H1 (cell line): ENCODE results near the gene CORT. TPM values are rescaled to one million over a fixed set of nuclear protein-coding genes. Genes with fewer than 3 reads are reported as not detected.

ENCODE experiments used
- CTCF ChIA-PET: fragments of 300-600 bp; sonication (Branson Sonifier 250); formaldehyde crosslinking; loops from one replicate; lab custom pipeline; 2021; ENCODE audit not compliant: partially characterized antibody; lab: Charles Lee
- POLR2A ChIA-PET: fragments of 300-600 bp; sonication (Branson Sonifier 250); formaldehyde crosslinking; loops from one replicate; lab custom pipeline; 2021; ENCODE audit warnings: inconsistent platforms; ENCODE audit not compliant: partially characterized antibody; lab: Charles Lee
- DNase-seq, 2 experiments: peaks; one replicate each; pipeline versions ENCODE4 v3.0.0 to v3.0.0-alpha.2; 2010 to 2022; ENCODE audit warnings: low spot score in 2 of 2, low read depth in 1 of 2, mixed read lengths in 1 of 2
- FAIRE-seq: peaks from 2 replicates; lab custom pipeline; 2011; peaks lifted over from hg19 to GRCh38; lab: Jason Lieb, UNC
- H2AFZ ChIP-seq: 2 replicates; pipeline ENCODE4 v1.8.1; 2012; ENCODE audit warnings: low read length, inconsistent platforms
- H2AK5ac ChIP-seq: 2 replicates; pipeline ENCODE4 v1.6.1; 2013; ENCODE audit warnings: low read depth, low read length
- H2BK120ac ChIP-seq: replicated peaks from 2 replicates; pipeline ENCODE3; 2013; ENCODE audit warnings: low read depth, low read length, inconsistent platforms
- H2BK12ac ChIP-seq: 2 replicates; pipeline ENCODE4 v1.6.1; 2013; ENCODE audit warnings: low read depth, low read length
- H2BK15ac ChIP-seq: 2 replicates; pipeline ENCODE4 v1.6.1; 2013; ENCODE audit warnings: low read length
- H2BK20ac ChIP-seq: 2 replicates; pipeline ENCODE4 v1.6.1; 2013; ENCODE audit warnings: low read length
- H2BK5ac ChIP-seq: 2 replicates; pipeline ENCODE4 v1.6.1; 2013; ENCODE audit warnings: low read depth, low read length
- H3K14ac ChIP-seq: 2 replicates; pipeline ENCODE4 v1.6.1; 2013; ENCODE audit warnings: inconsistent platforms; ENCODE audit not compliant: insufficient read length
- H3K18ac ChIP-seq: 2 replicates; pipeline ENCODE4 v1.6.1; 2013; ENCODE audit warnings: low read length; ENCODE audit errors: extremely low read depth
- H3K23ac ChIP-seq: 2 replicates; pipeline ENCODE4 v1.6.1; 2013; ENCODE audit warnings: inconsistent platforms; ENCODE audit not compliant: insufficient read length
- H3K23me2 ChIP-seq: 2 replicates; pipeline ENCODE4 v1.6.1; 2013; ENCODE audit warnings: low read depth, low read length
- H3K27ac ChIP-seq: 2 replicates; pipeline ENCODE4 v1.6.1; 2011; ENCODE audit warnings: low read depth, low read length, inconsistent platforms
- H3K27me3 ChIP-seq, 4 experiments: replicated peaks in 1 of 4; 1 replicate in 1 of 4; 2 replicates in 3 of 4; pipeline versions ENCODE4 v1.6.1 to v1.8.1; 2011 to 2013; ENCODE audit warnings: low read length in 3 of 4, mild to moderate bottlenecking in 3 of 4, inconsistent platforms in 2 of 4, mixed read lengths in 2 of 4, moderate library complexity in 1 of 4; ENCODE audit not compliant: control insufficient read depth in 3 of 4, insufficient read depth in 3 of 4; ENCODE audit errors: extremely low read depth in 1 of 4
- H3K36me3 ChIP-seq, 4 experiments: 2 replicates each; pipeline versions ENCODE4 v1.6.1 to v1.8.1; 2011 to 2013; ENCODE audit warnings: mild to moderate bottlenecking in 4 of 4, low read length in 3 of 4, moderate library complexity in 2 of 4, control low read depth in 1 of 4, inconsistent platforms in 1 of 4; ENCODE audit not compliant: insufficient read depth in 4 of 4, control insufficient read depth in 2 of 4
- H3K4ac ChIP-seq: replicated peaks from 2 replicates; pipeline ENCODE3; 2013; ENCODE audit warnings: low read length, low read depth, mixed read lengths, inconsistent platforms; ENCODE audit not compliant: insufficient read length
- H3K4me1 ChIP-seq, 4 experiments: replicated peaks in 1 of 4; 1 replicate in 1 of 4; 2 replicates in 3 of 4; pipeline versions ENCODE4 v1.6.1 to v1.8.1; 2011 to 2013; ENCODE audit warnings: low read length in 3 of 4, inconsistent platforms in 2 of 4, mixed read lengths in 1 of 4; ENCODE audit not compliant: insufficient read depth in 4 of 4, control insufficient read depth in 3 of 4
- H3K4me2 ChIP-seq, 2 experiments: 2 replicates each; pipeline versions ENCODE4 v1.6.1 to v1.8.1; 2011 to 2013; ENCODE audit warnings: low read depth in 2 of 2, low read length in 2 of 2, control low read depth in 1 of 2, inconsistent platforms in 1 of 2, mild to moderate bottlenecking in 1 of 2; ENCODE audit not compliant: insufficient read depth in 1 of 2
- H3K4me3 ChIP-seq, 4 experiments: fragments of 200-600, 300-600 bp in 1 of 4; sonication (generic), shearing (Covaris generic), sonication (Bioruptor Twin) in 1 of 4; 2 replicates each; pipeline versions ENCODE4 v1.5.1 to v1.8.1; 2011 to 2016; ENCODE audit warnings: low read length in 4 of 4, low read depth in 3 of 4, control low read depth in 2 of 4, inconsistent platforms in 2 of 4, mild to moderate bottlenecking in 2 of 4, mixed read lengths in 1 of 4, moderate library complexity in 1 of 4; ENCODE audit not compliant: insufficient read depth in 2 of 4; ENCODE audit errors: extremely low read depth in 1 of 4
- H3K56ac ChIP-seq: replicated peaks from 2 replicates; pipeline ENCODE3; 2013; ENCODE audit warnings: low read depth, mild to moderate bottlenecking, mixed read lengths, low read length, inconsistent platforms; ENCODE audit not compliant: insufficient read length
- H3K79me1 ChIP-seq: 2 replicates; pipeline ENCODE4 v1.6.1; 2013; ENCODE audit warnings: low read depth, low read length, control low read depth
- H3K79me2 ChIP-seq, 2 experiments: 2 replicates each; pipeline versions ENCODE4 v1.6.1 to v1.8.1; 2012 to 2013; ENCODE audit warnings: low read length in 2 of 2, mild to moderate bottlenecking in 2 of 2, inconsistent platforms in 1 of 2; ENCODE audit not compliant: insufficient read depth in 2 of 2, control insufficient read depth in 1 of 2
- H3K9ac ChIP-seq, 4 experiments: replicated peaks in 1 of 4; 1 replicate in 1 of 4; 2 replicates in 3 of 4; pipeline versions ENCODE4 v1.6.1 to v1.8.1; 2011 to 2013; ENCODE audit warnings: low read depth in 3 of 4, low read length in 3 of 4, control low read depth in 2 of 4, mild to moderate bottlenecking in 2 of 4, moderate library complexity in 2 of 4, inconsistent platforms in 1 of 4; ENCODE audit errors: extremely low read depth in 1 of 4
- H3K9me3 ChIP-seq, 2 experiments: 2 replicates each; pipeline versions ENCODE4 v1.6.1 to v1.8.1; 2012 to 2013; ENCODE audit warnings: mild to moderate bottlenecking in 2 of 2, moderate library complexity in 2 of 2, control low read depth in 1 of 2, inconsistent platforms in 1 of 2, low read depth in 1 of 2, low read length in 1 of 2, mixed read lengths in 1 of 2; ENCODE audit not compliant: insufficient read depth in 2 of 2
- H4K20me1 ChIP-seq, 2 experiments: replicated peaks in 1 of 2; 2 replicates each; pipeline versions ENCODE3 to v1.8.1; 2011 to 2013; ENCODE audit warnings: inconsistent platforms in 2 of 2, low read length in 2 of 2, mild to moderate bottlenecking in 1 of 2; ENCODE audit not compliant: insufficient read depth in 2 of 2, control insufficient read depth in 1 of 2
- H4K5ac ChIP-seq: 2 replicates; pipeline ENCODE4 v1.6.1; 2013; ENCODE audit warnings: low read length, low read depth, mixed read lengths, inconsistent platforms; ENCODE audit not compliant: insufficient read length
- H4K8ac ChIP-seq: 2 replicates; pipeline ENCODE4 v1.8.0; 2013; ENCODE audit warnings: mild to moderate bottlenecking, moderate library complexity, low read length, inconsistent platforms; ENCODE audit not compliant: insufficient read depth; ENCODE audit errors: extremely low read depth
- H4K91ac ChIP-seq: replicated peaks from 2 replicates; pipeline ENCODE3; 2013; ENCODE audit warnings: low read length, mixed read lengths, inconsistent platforms; ENCODE audit not compliant: insufficient read length
- BCL11A ChIP-seq, 2 experiments: IDR thresholded peaks; one replicate each; pipeline ENCODE4 v1.6.1; 2011; ENCODE audit warnings: low read depth in 2 of 2, low read length in 2 of 2, mild to moderate bottlenecking in 2 of 2
- POLR2AphosphoS5 ChIP-seq: IDR thresholded peaks from 2 replicates; pipeline ENCODE4 v1.6.1; 2011; ENCODE audit warnings: low read depth, low read length
- WGBS, 2 experiments: shearing (Covaris generic) in 1 of 2; methylation state at CpG; one replicate each; pipeline versions ENCODE4 v1.1.6 to v1.1.7; 2013 to 2015; ENCODE audit warnings: low lambda C conversion rate in 2 of 2, mixed read lengths in 2 of 2, inconsistent platforms in 1 of 2, low coverage in 1 of 2, missing lambda C conversion rate in 1 of 2; ENCODE audit not compliant: insufficient replicate concordance in 2 of 2, insufficient coverage in 1 of 2, insufficient read length in 1 of 2; ENCODE audit errors: extremely low coverage in 1 of 2, missing lambda C conversion rate in 1 of 2; 5-methylcytosine and 5-hydroxymethylcytosine counted together
- polyA plus RNA-seq, 7 experiments: library from polyadenylated mRNA; depleted of rRNA in 3 of 7; stranded (reverse) in 5 of 7; unstranded in 2 of 7; fragments of >200 nt in 5 of 7; fragments of 200-250 nt in 2 of 7; gene quantifications; 1 replicate in 5 of 7; 2 replicates in 1 of 7; 4 replicates in 1 of 7; pipeline versions ENCODE4 v1.2.1 to v1.2.3, GENCODE V29; 2011 to 2013; ENCODE audit warnings: missing spikeins in 2 of 7, mixed read lengths in 2 of 7
- total RNA-seq: library from RNA; stranded (reverse); fragmentation: NEBNext Ultra II Directional; extraction: Animal tissue kit (Norgen Biotek cat#: 25700); gene quantifications from 2 replicates; pipeline ENCODE4 v1.2.1, GENCODE V29; 2021

Gene CORT
- total and polyA plus RNA-seq, 2 of the 8 experiments (the other 6 are each of a cell fraction or from before 2014, with no cell fraction given), result 0.15 to 0.30 TPM

GRCh38 chr1:10457875-10458274 is 8.0 kb downstream of the CORT start:
- Histone ChIP-seq H3K4me3 (no peak overlapping the region), H2BK12ac (no peak overlapping the region), H3K23ac (no peak overlapping the region), H2BK5ac (no peak overlapping the region), H3K27me3 (no peaks in the 10 kb centered on the region), H2AFZ (no peak overlapping the region), H4K8ac (no peak overlapping the region), H2AK5ac (no peak overlapping the region), H3K79me1 (no peaks in the 10 kb centered on the region), H3K4me2 (no peak overlapping the region), H4K5ac (no peak overlapping the region), H3K36me3 (peaks cover 13 to 48% (median 21%) of the 10 kb centered on the region in 4 experiments; a peak in 7 of 8 replicates), H3K4ac (no peak overlapping the region), H4K91ac (no peak overlapping the region), H2BK15ac (no peak overlapping the region), H3K27ac (no peak overlapping the region), H2BK20ac (no peak overlapping the region), H3K23me2 (no peaks in the 10 kb centered on the region), H4K20me1 (peaks cover 0 to 6% of the 10 kb centered on the region in 2 experiments), H3K56ac (no peak overlapping the region), H2BK120ac (no peak overlapping the region), H3K4me1 (no peaks in the 10 kb centered on the region), H3K14ac (no peak overlapping the region), H3K79me2 (no peaks in the 10 kb centered on the region), H3K9me3 (no peaks in the 10 kb centered on the region), H3K9ac (no peak overlapping the region; a peak in 1 of 7 replicates), H3K18ac (no peak overlapping the region)
- no peak for DNase-seq
- ChIA-PET POLR2A (interaction anchor here (0.9 to 7.9 kb wide), 8 partner anchors 8 to 59 kb away, joined by 3 to 67 read pairs (median 14); partner anchors contain the start of genes CORT, DFFA and PGD), CTCF (interaction anchor here (0.6 to 7.4 kb wide), 5 partner anchors 21 to 184 kb away, joined by 3 to 43 read pairs (median 6); partner anchors contain the start of gene CENPS)
- FAIRE-seq, result no peak
- peak; percentile 40; the same call in 1 of the 2 replicates for TF ChIP-seq POLR2AphosphoS5
- no peak for TF ChIP-seq BCL11A (IDR thresholded peaks at IDR 0.05; ENCODE audit: low read depth in 2 of 2, low read length in 2 of 2)
- 94% methylated on average over 9 of the region's 9 CpGs; no CpG with 5 or more reads in 1 of the 2 experiments for WGBS, 2 experiments
